ENCODE data around the gene CNOT6L. TPM values are rescaled to one million over a fixed set of nuclear protein-coding genes. Genes with fewer than 3 reads are reported as not detected.

The CNOT6L gene
- total RNA-seq, 1 donor, result 14.2 TPM

DNA sequence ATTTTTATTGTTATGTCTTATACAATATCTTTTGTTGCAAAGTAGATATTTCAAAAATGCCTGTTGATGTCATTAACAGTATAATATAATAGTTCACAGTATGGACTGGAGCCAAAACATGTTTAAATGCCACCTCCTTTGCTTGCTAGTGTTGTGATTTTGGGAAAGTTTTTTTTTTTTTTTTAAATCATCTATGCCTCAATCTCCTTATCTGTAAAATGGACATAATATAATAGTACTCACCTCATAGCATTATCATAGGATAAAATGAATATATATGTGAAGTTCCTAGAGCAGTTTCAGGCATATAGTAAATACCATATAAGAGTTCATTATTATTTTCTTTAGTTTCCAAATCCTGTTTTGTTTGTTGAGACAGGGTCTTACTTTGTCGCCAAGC is 25.2 kb upstream of the CNOT6L start:
- DNase-seq (ENCODE audit: low read depth), result no peak
- no peak for TF ChIP-seq CTCF (IDR thresholded peaks at IDR 0.05; ENCODE audit: insufficient read depth, low read depth, low read length)
- H3K4me3 ChIP-seq (ENCODE audit: low read depth, low read length), result no peak overlapping the region

DNA sequence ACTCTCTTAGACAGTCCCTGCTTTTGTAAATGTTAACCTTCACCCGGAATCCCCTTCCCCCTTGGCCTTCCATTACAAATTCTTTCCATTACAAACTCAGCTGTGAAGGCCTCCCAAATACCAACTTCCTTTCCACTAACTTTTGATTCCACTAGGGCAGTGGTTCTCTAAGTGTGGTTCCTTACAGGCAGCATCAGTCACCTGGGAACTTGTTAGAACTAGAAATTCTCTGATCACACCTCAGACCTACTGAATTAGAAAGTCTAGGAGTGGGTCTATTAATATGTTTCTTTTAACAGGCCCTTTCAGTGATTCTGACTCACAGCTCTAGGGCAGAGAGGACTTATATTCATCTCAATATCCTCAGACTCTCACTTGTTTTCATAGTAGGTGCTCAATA is 24.5 kb upstream of the CNOT6L start:
- DNase-seq (ENCODE audit: low read depth), result no peak
- no peak overlapping the region for H3K4me3 ChIP-seq (ENCODE audit: low read depth, low read length)
- no peak for TF ChIP-seq CTCF (IDR thresholded peaks at IDR 0.05; ENCODE audit: insufficient read depth, low read depth, low read length)

GRCh38 chr4:77834403-77834802 is 15.2 kb upstream of the CNOT6L start:
- no peak overlapping the region for H3K4me3 ChIP-seq (ENCODE audit: low read depth, low read length)
- DNase-seq (ENCODE audit: low read depth), result no peak
- TF ChIP-seq CTCF (IDR thresholded peaks at IDR 0.05; ENCODE audit: insufficient read depth, low read depth, low read length), result no peak

- no peak for DNase-seq (ENCODE audit: low read depth)
- no peak for TF ChIP-seq CTCF (IDR thresholded peaks at IDR 0.05; ENCODE audit: insufficient read depth, low read depth, low read length)
- no peak overlapping the region for H3K4me3 ChIP-seq (ENCODE audit: low read depth, low read length)
Observed at GRCh38 chr4:77833126-77833724, 14.1 kb upstream of the CNOT6L start.

DNA sequence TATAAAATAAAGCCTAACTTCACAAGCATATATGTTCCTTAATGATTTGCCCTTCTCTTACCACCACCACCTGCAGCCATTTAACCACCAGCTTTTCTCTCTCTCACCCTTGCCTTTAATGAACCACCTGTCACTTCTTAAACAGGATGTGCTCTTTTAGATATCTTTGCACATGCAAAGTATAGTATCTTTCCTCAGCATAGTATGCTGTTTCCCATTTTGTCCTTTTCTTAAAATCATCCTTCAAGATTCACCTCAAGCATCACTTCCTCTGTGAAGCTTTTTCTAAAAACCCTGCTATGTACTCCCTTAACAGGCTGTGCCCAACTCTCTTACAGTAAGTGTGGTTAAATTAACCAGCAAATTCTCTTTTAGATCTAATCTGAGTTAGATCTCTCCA is 8.2 kb upstream of the CNOT6L start:
- no peak for DNase-seq (ENCODE audit: low read depth)
- no peak for TF ChIP-seq CTCF (IDR thresholded peaks at IDR 0.05; ENCODE audit: insufficient read depth, low read depth, low read length)
- no peak overlapping the region for H3K4me3 ChIP-seq (ENCODE audit: low read depth, low read length)

- TF ChIP-seq CTCF (IDR thresholded peaks at IDR 0.05; ENCODE audit: insufficient read depth, low read depth, low read length), result no peak
- no peak overlapping the region for H3K4me3 ChIP-seq (ENCODE audit: low read depth, low read length)
- no peak for DNase-seq (ENCODE audit: low read depth)
Observed at GRCh38 chr4:77826275-77826674, 7.1 kb upstream of the CNOT6L start.

DNA sequence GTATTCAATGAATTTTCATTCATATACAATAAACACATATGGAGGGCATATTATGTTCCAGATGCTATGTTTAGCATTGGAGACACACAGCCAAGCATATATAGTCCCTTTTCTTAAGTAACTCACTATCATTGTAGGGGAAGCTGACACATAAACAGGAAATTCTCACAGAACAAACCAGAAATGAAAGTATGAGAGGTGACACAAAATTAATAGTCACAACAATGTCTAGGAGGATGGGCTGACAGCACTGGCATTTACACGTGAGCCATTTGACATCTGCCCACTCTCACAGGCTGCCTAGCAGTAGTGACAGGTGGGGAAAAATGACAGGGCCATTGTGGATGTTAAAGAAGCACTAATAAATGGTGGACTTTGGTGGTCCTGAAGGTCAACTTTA is 2.6 kb upstream of the CNOT6L start:
- TF ChIP-seq CTCF (IDR thresholded peaks at IDR 0.05; ENCODE audit: insufficient read depth, low read depth, low read length), result no peak
- no peak for DNase-seq (ENCODE audit: low read depth)
- no peak overlapping the region for H3K4me3 ChIP-seq (ENCODE audit: low read depth, low read length)
